ENCODE results near the gene RGS9BP. TPM values are rescaled to one million over a fixed set of nuclear protein-coding genes. Genes with fewer than 3 reads are reported as not detected.
A peak's percentile ranks its signal among the peaks of the same experiment; 100 is the strongest.

RGS9BP gene
- total RNA-seq, 1 donor from 2014 or later, result 0.79 TPM

- H3K4me3 ChIP-seq (ENCODE audit: low read depth, low read length), result no peak overlapping the region
- H3K27me3 ChIP-seq (ENCODE audit: control insufficient read depth, insufficient read depth, low read length), result peaks cover 17% of the 10 kb centered on the region
- peaks cover 2% of the 10 kb centered on the region for H3K36me3 ChIP-seq (ENCODE audit: control insufficient read depth, insufficient read depth, low read length)
- FAIRE-seq, result no peak
- TF ChIP-seq CTCF (IDR thresholded peaks at IDR 0.05; ENCODE audit: insufficient read depth, low read length, severe bottlenecking), result no peak
- DNase-seq (ENCODE audit: low read depth), result no peak
Measured at GRCh38 chr19:32672841-32673240, 2.8 kb upstream of the RGS9BP start.

DNA sequence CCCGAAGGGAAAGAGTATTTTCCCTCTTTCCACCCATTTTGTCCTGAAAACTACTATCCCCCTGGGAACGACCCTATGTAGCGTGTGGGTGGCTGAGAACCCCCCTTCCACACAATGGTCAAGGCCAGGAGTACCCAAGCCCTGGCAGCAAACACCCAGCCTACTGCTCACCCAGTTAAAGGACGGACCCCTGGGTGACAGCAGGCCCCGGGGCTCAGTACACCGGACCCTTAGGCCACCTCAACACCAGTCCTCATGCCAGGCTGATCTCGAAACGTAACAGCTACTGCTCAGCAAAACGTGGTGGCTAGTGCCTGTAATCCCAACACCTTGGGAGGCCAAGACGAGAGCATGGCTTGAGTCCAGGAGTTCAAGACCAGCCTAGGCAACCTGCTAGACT lies 2.1 kb upstream of the RGS9BP start:
- no peak overlapping the region for H3K4me3 ChIP-seq (ENCODE audit: low read depth, low read length)
- H3K36me3 ChIP-seq (ENCODE audit: control insufficient read depth, insufficient read depth, low read length), result peaks cover 2% of the 10 kb centered on the region
- no peak for TF ChIP-seq CTCF (IDR thresholded peaks at IDR 0.05; ENCODE audit: insufficient read depth, low read length, severe bottlenecking)
- FAIRE-seq (no peak), DNase-seq (ENCODE audit: low read depth) (no peak)
- H3K27me3 ChIP-seq (ENCODE audit: control insufficient read depth, insufficient read depth, low read length), result peaks cover 17% of the 10 kb centered on the region

- FAIRE-seq, result no peak
- DNase-seq (ENCODE audit: low read depth), result no peak
- peak overlapping the region; percentile 93 for H3K4me3 ChIP-seq (ENCODE audit: low read depth, low read length)
- no peak for TF ChIP-seq CTCF (IDR thresholded peaks at IDR 0.05; ENCODE audit: insufficient read depth, low read length, severe bottlenecking)
- H3K36me3 ChIP-seq (ENCODE audit: control insufficient read depth, insufficient read depth, low read length), result peaks cover 2% of the 10 kb centered on the region
- peaks cover 17% of the 10 kb centered on the region for H3K27me3 ChIP-seq (ENCODE audit: control insufficient read depth, insufficient read depth, low read length)
Measured at GRCh38 chr19:32674153-32674930, 1.3 kb upstream of the RGS9BP start.

DNA sequence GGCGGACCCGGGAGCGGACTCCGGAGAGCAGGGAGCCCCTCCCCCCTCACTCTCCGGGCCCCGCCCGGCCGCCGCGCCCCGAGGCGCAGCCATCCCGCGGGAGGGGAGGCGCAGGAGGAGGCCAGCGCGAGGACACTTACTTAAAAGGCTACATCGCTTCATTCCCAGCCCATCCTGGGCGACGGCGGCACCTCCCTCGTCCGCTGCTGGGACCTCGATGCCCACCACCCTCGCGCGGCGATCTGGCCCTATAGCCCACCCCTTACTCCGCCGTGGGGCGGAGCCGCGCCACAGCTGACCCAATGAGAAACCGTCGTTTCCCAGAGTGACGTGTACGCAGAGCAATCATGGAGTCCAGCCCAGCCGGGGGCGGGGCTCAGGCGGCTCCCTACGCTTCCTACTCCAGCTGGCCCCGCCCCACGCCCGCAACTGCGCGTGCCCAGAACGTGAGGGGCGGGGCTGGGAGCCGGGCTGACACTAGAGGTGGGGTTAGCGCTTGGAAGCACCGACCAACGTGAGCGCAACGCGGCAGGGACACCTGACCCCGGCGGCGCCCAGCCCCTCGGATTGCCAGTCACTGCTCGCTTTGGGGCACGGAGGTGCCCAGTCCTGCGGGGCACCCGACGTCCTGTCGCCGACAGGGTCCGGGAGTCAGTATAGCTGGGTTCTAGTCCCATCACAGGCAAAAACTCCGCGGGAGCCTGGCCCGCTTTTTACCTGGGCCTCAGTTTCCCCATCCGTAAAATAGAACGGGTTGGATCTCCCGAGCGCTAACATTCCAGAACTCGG lies 523 bp upstream of the RGS9BP start, which contains the start of gene ANKRD27:
TSS of gene ANKRD27 (minus strand) at position 250 of the 789 bp plus-strand sequence. CDS start 16,165 bp downstream, outside the sequence.
- Histone ChIP-seq H3K36me3 (ENCODE audit: control insufficient read depth, insufficient read depth, low read length) (peaks cover 2% of the 10 kb centered on the region), H3K27me3 (ENCODE audit: control insufficient read depth, insufficient read depth, low read length) (peaks cover 17% of the 10 kb centered on the region), H3K4me3 (ENCODE audit: low read depth, low read length) (peak within 1 kb of the TSS; percentile 93)
- FAIRE-seq (no peak), DNase-seq (ENCODE audit: low read depth) (peak; percentile 89)
- no peak for TF ChIP-seq CTCF (IDR thresholded peaks at IDR 0.05; ENCODE audit: insufficient read depth, low read length, severe bottlenecking)

DNA sequence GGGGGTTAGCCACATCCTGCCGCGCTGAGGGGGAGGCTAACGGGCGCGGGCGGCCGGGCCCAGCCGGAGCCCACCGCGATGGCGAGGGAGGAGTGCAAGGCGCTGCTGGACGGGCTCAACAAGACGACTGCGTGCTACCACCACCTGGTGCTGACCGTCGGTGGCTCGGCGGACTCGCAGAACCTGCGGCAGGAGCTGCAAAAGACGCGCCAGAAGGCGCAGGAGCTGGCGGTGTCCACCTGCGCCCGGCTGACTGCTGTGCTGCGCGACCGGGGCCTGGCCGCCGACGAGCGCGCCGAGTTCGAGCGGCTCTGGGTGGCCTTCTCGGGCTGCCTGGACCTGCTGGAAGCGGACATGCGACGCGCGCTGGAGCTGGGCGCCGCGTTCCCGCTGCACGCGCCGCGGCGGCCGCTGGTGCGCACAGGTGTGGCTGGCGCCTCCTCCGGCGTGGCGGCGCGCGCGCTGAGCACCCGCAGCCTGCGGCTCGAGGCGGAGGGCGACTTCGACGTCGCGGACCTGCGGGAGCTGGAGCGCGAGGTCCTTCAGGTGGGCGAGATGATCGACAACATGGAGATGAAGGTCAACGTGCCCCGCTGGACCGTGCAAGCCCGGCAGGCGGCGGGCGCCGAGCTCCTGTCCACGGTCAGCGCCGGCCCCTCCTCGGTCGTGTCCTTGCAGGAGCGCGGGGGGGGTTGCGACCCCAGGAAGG lies 692 bp downstream of the RGS9BP start:
- peak overlapping the region; percentile 93 for H3K4me3 ChIP-seq (ENCODE audit: low read depth, low read length)
- FAIRE-seq (no peak), DNase-seq (ENCODE audit: low read depth) (no peak)
- peaks cover 17% of the 10 kb centered on the region for H3K27me3 ChIP-seq (ENCODE audit: control insufficient read depth, insufficient read depth, low read length)
- no peak for TF ChIP-seq CTCF (IDR thresholded peaks at IDR 0.05; ENCODE audit: insufficient read depth, low read length, severe bottlenecking)
- H3K36me3 ChIP-seq (ENCODE audit: control insufficient read depth, insufficient read depth, low read length), result peaks cover 2% of the 10 kb centered on the region

All from bronchial epithelial cell (primary cell).